Esophagus squamous epithelium (tissue), 4 donors: ENCODE measurements around the gene RHOC.
"Not testable (repeated sequence)": the region's sequence is repeated elsewhere in the genome, so short reads cannot be mapped to it uniquely, and the experiment has no call there.

Experiments
- POLR2A ChIP-seq, 4 donors: fragments of 450-650 bp; IDR thresholded peaks; one replicate each; pipeline ENCODE4 v1.6.1; 2017; ENCODE audit warnings: antibody characterized with exemption in 4 of 4, mild to moderate bottlenecking in 4 of 4, moderate library complexity in 3 of 4
- TF ChIP-seq, protein P1 (sequence below), 6 experiments: fragments of 450-650 bp in 4 of 6; fragments of 200-600 bp in 2 of 6; sonication (generic) in 2 of 6; IDR thresholded peaks; one replicate each; pipeline ENCODE4 v1.5.1; 2016 to 2019; ENCODE audit warnings: antibody characterized with exemption in 6 of 6, mild to moderate bottlenecking in 4 of 6, moderate library complexity in 4 of 6

DNA sequence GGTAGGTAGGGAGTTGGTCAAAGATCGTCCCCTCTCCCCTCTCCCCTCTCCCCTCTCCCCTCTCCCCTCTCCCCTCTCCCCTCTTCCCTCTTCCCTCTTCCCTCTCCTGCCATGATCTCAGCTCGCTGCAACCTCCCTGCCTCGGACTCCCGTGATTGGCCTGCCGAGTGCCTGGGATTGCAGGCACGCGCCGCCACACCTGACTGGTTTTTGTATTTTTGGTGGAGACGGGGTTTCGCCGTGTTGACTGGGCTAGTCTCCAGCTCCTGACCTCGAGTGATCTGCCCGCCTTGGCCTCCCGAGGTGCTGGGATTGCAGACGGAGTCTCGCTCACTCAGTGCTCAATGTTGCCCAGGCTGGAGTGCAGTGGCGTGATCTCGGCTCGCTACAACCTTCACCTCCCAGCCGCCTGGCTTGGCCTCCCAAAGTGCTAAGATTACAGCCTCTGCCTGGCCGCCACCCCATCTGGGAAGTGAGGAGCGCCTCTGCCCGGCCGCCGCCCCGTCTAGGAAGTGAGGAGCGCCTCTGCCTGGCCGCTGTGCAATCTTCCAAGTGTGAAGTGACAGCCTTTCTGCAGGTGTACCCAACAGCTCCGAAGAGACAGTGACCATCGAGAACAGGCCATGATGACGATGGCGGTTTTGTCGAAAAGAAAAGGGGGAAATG is 21.5 kb upstream of the RHOC start:
- TF ChIP-seq POLR2A (IDR thresholded peaks at IDR 0.05): not testable (repeated sequence)
- TF ChIP-seq, protein P1, sequence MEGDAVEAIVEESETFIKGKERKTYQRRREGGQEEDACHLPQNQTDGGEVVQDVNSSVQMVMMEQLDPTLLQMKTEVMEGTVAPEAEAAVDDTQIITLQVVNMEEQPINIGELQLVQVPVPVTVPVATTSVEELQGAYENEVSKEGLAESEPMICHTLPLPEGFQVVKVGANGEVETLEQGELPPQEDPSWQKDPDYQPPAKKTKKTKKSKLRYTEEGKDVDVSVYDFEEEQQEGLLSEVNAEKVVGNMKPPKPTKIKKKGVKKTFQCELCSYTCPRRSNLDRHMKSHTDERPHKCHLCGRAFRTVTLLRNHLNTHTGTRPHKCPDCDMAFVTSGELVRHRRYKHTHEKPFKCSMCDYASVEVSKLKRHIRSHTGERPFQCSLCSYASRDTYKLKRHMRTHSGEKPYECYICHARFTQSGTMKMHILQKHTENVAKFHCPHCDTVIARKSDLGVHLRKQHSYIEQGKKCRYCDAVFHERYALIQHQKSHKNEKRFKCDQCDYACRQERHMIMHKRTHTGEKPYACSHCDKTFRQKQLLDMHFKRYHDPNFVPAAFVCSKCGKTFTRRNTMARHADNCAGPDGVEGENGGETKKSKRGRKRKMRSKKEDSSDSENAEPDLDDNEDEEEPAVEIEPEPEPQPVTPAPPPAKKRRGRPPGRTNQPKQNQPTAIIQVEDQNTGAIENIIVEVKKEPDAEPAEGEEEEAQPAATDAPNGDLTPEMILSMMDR (IDR thresholded peaks at IDR 0.05): not testable (repeated sequence)
